Activated B cell treated with CpG ODN at 0.5 μM for 24 hours (primary cell): Measurements from ENCODE around the gene CEP162. TPM values are rescaled to one million over a fixed set of nuclear protein-coding genes. Genes with fewer than 3 reads are reported as not detected.
"Not testable (repeated sequence)": the region's sequence is repeated elsewhere in the genome, so short reads cannot be mapped to it uniquely, and the experiment has no call there.

Experiments
- ATAC-seq: fragments of 200-7000 bp; cut with Tn5 transposase; one replicate; pipeline ENCODE4 v1.10.0; 2021; ENCODE audit warnings: low read depth, mild to moderate bottlenecking, moderate library complexity
- CTCF ChIA-PET: fragments of 350-600 bp; sonication (Branson Sonifier 250); formaldehyde crosslinking; loops from one replicate; lab custom pipeline; 2021; ENCODE audit warnings: antibody characterized with exemption; lab: Charles Lee
- POLR2A ChIA-PET: fragments of 350-600 bp; sonication (Branson Sonifier 250); formaldehyde crosslinking; loops from one replicate; lab custom pipeline; 2021; ENCODE audit warnings: antibody characterized with exemption; lab: Charles Lee
- DNase-seq: peaks from one replicate; pipeline ENCODE4 v3.0.0; 2022
- H3K27ac Mint-ChIP-seq: one replicate; pipeline ENCODE4 v1.8.0; 2020; ENCODE audit warnings: mixed read lengths
- H3K27me3 Mint-ChIP-seq: one replicate; pipeline ENCODE4 v1.8.0; 2021; ENCODE audit warnings: mixed read lengths
- H3K36me3 Mint-ChIP-seq: one replicate; pipeline ENCODE4 v1.8.0; 2021; ENCODE audit warnings: low read depth, mixed read lengths
- H3K4me1 Mint-ChIP-seq: one replicate; pipeline ENCODE4 v1.8.0; 2021; ENCODE audit warnings: mixed read lengths
- H3K4me3 Mint-ChIP-seq: one replicate; pipeline ENCODE4 v1.8.0; 2020; ENCODE audit warnings: mild to moderate bottlenecking, mixed read lengths
- H3K9me3 Mint-ChIP-seq: one replicate; pipeline ENCODE4 v1.8.0; 2020; ENCODE audit warnings: mixed read lengths
- CTCF ChIP-seq: fragments of 200-600 bp; IDR thresholded peaks from one replicate; pipeline ENCODE4 v1.8.0; 2022; ENCODE audit warnings: antibody characterized with exemption, mild to moderate bottlenecking
- intact Hi-C: fragments of 100-400 bp; cut with micrococcal nuclease; formaldehyde crosslinking; loops from one replicate; pipeline ENCODE4 v1.15.1; 2024
- total RNA-seq: library from RNA; stranded (reverse); gene quantifications from 2 replicates; pipeline ENCODE4 v1.2.3, GENCODE V29; 2022

The CEP162 gene
- total RNA-seq, 1 donor from 2014 or later: 13.8 TPM

- Mint-ChIP-seq H3K4me1 (peaks cover 16% of the 10 kb centered on the region), H3K36me3 (peaks cover 1% of the 10 kb centered on the region), H3K27me3 (no peaks in the 10 kb centered on the region), H3K27ac (no peak overlapping the region), H3K9me3 (no peaks in the 10 kb centered on the region), H3K4me3 (no peak overlapping the region)
- DNase-seq: no peak
- ATAC-seq: no peak
- no peak for TF ChIP-seq CTCF
- CTCF ChIA-PET: interaction anchor here (3.9 kb wide), 1 partner anchor 337 kb away, joined by 21 read pairs; no protein-coding TSS in a partner anchor
- POLR2A ChIA-PET: no interaction called here
- intact Hi-C loops: loop anchor here (10.0 kb wide), 1 partner anchor 1242 kb away; no protein-coding TSS in a partner anchor
These were observed 5.0 kb downstream of the CEP162 start for GRCh38 chr6:84222426-84222825.

DNA sequence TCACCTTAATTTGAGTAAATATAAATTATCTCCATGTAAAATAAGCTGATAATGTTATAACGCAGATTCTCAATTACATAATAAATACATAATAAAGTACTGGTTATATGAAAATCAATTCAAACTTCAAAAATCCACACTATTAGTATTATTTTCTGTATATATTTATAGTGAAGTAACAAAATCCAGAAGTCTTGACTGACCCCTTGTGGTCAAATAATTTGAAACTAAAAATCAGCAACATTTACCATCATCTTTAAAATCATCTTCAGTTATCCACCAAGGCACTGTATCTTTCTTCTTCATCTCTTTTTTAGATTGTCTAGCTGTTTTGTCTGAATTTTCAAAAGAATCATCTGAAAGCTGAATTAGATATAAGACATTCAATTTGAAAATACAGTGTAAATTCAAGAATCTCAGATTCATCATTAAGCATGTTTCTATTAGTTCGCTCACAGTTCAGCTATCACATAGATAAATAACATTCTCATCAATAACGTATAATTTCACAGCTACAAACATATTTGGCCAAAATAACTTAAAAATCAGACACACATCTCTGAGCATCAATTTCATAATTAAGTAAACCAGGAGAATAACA lies 6.5 kb downstream of the CEP162 start:
- peak; percentile 35 for TF ChIP-seq CTCF
- Mint-ChIP-seq H3K4me1 (peaks cover 5% of the 10 kb centered on the region), H3K36me3 (no peaks in the 10 kb centered on the region), H3K27me3 (no peaks in the 10 kb centered on the region), H3K9me3 (no peaks in the 10 kb centered on the region), H3K4me3 (no peak overlapping the region), H3K27ac (no peak overlapping the region)
- CTCF ChIA-PET: interaction anchor here (0.8 to 3.9 kb wide), 5 partner anchors 335 to 606 kb away, joined by 4 to 21 read pairs (median 6); no protein-coding TSS in a partner anchor
- ATAC-seq (no peak), DNase-seq (no peak)
- intact Hi-C loops: loop anchor here (1.0 to 10.0 kb wide), 4 partner anchors 337 to 1244 kb away; no protein-coding TSS in a partner anchor
- POLR2A ChIA-PET: no interaction called here

GRCh38 chr6:84218091-84218490 lies 9.4 kb downstream of the CEP162 start:
- CTCF ChIA-PET: interaction anchor here (0.6 to 1.4 kb wide), 2 partner anchors 10 to 603 kb away, joined by 3 to 6 read pairs; no protein-coding TSS in a partner anchor
- H3K4me3 Mint-ChIP-seq: no peak overlapping the region

GRCh38 chr6:84213217-84213616 lies 14.2 kb downstream of the CEP162 start:
- Mint-ChIP-seq H3K36me3 (peaks cover 28% of the 10 kb centered on the region), H3K4me3 (no peak overlapping the region), H3K27ac (no peak overlapping the region), H3K9me3 (no peaks in the 10 kb centered on the region), H3K4me1 (peaks cover 2% of the 10 kb centered on the region), H3K27me3 (no peaks in the 10 kb centered on the region)
- ATAC-seq (no peak), DNase-seq (no peak)
- ChIA-PET POLR2A (no interaction called here), CTCF (no interaction called here)
- no peak for TF ChIP-seq CTCF
- intact Hi-C loops: no loop called here

More at GRCh38 chr6:84218091-84218490, 9.4 kb downstream of the CEP162 start:
- no peaks in the 10 kb centered on the region for H3K9me3 Mint-ChIP-seq
- no peak for ATAC-seq
- no peak overlapping the region for H3K27ac Mint-ChIP-seq
- peaks cover 2% of the 10 kb centered on the region for H3K4me1 Mint-ChIP-seq
- H3K36me3 Mint-ChIP-seq: peaks cover 5% of the 10 kb centered on the region
- no peaks in the 10 kb centered on the region for H3K27me3 Mint-ChIP-seq
- TF ChIP-seq CTCF: no peak
- no peak for DNase-seq
- POLR2A ChIA-PET: no interaction called here
- intact Hi-C loops: no loop called here

GRCh38 chr6:84204011-84204410 lies 23.4 kb downstream of the CEP162 start:
- H3K36me3 Mint-ChIP-seq: peaks cover 44% of the 10 kb centered on the region
- ChIA-PET CTCF (no interaction called here), POLR2A (no interaction called here)
- H3K9me3 Mint-ChIP-seq: no peaks in the 10 kb centered on the region
- H3K27ac Mint-ChIP-seq: no peak overlapping the region
- TF ChIP-seq CTCF: no peak
- DNase-seq (no peak), ATAC-seq (no peak)
- no peak overlapping the region for H3K4me3 Mint-ChIP-seq
- intact Hi-C loops: no loop called here
- no peaks in the 10 kb centered on the region for H3K27me3 Mint-ChIP-seq
- H3K4me1 Mint-ChIP-seq: no peaks in the 10 kb centered on the region

DNA sequence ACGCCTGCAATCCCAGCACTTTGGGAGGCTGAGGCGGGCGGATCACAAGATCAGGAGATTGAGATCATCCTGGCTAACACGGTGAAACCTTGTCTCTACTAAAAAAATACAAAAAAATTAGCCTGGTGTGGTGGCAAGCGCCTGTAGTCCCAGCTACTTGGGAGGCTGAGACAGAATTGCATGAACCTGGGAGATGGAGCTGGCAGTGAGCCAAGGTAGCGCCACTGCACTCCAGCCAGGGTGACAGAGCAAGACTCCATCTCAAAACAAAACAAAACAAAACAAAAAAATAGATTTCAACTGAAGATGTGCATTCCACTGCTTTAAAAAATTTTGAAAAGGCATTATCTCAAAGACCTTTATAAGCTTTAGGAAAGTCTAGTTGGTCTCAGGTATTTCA lies 27.5 kb downstream of the CEP162 start:
- ATAC-seq, POLR2A ChIA-PET, H3K9me3 Mint-ChIP-seq, H3K4me1 Mint-ChIP-seq, CTCF ChIA-PET, DNase-seq, intact Hi-C loops, H3K27me3 Mint-ChIP-seq, H3K27ac Mint-ChIP-seq, H3K4me3 Mint-ChIP-seq: not testable (repeated sequence)
- peaks cover 44% of the 10 kb centered on the region for H3K36me3 Mint-ChIP-seq
